Sigmoid colon (tissue), 4 donors: ENCODE results near the gene CCDC85A.

Experiments
- EP300 ChIP-seq, 4 donors: sonication (generic); formaldehyde crosslinking; IDR thresholded peaks; one replicate each; pipeline ENCODE4 v1.6.1; 2017; ENCODE audit warnings: antibody characterized with exemption in 4 of 4
- POLR2A ChIP-seq, 2 donors: fragments of 450-650 bp; IDR thresholded peaks; one replicate each; pipeline ENCODE4 v1.6.1; 2016; ENCODE audit warnings: antibody characterized with exemption in 2 of 2, mild to moderate bottlenecking in 2 of 2, moderate library complexity in 2 of 2
- POLR2AphosphoS5 ChIP-seq, 4 donors: sonication (generic); formaldehyde crosslinking; IDR thresholded peaks; one replicate each; pipeline ENCODE4 v1.6.1; 2017; ENCODE audit warnings: antibody characterized with exemption in 4 of 4
- TF ChIP-seq, protein P1 (sequence below), 4 experiments: fragments of 450-650 bp in 3 of 4; fragments of 200-600 bp in 1 of 4; IDR thresholded peaks; one replicate each; pipeline ENCODE4 v1.5.1; 2016 to 2019; ENCODE audit warnings: antibody characterized with exemption in 4 of 4, mild to moderate bottlenecking in 3 of 4, moderate library complexity in 2 of 4

DNA sequence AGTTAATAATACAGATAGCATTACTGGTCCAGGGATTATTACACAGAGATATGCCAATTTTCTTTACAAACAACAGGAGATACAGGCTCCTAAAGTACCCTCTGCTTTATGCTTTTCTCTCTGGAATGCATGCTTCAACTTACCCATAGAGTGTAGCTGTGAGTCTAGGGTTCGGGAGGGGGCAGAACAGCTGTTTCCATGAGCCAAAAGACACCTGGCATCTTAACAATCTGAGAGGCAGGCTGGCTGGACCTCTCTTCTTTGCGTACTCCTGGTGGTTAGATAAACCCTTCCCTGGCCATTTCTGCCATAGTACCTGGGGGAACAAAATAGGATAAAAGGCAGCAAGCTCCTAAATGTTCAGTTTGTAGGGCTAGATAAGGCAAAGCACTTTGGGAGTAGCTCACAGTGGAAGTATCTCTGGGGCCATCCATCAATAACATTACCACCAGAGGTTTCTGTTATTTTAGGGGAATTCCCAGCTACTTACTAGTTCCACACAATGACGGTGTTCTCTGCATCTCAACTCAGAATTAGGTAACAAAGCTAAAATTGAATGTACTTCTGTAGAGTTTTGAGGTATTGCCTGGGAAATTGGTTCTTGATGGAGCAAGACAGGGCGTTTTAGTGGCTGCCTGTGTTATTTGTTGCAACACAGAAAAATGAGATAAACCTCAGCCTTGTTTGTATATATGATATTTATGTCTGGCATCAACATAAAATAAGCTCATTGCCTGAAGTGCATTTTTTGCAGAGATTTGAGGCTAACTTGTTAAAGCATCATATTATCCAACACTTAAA, 6.2 kb upstream of the CCDC85A start:
- TF ChIP-seq, protein P1, sequence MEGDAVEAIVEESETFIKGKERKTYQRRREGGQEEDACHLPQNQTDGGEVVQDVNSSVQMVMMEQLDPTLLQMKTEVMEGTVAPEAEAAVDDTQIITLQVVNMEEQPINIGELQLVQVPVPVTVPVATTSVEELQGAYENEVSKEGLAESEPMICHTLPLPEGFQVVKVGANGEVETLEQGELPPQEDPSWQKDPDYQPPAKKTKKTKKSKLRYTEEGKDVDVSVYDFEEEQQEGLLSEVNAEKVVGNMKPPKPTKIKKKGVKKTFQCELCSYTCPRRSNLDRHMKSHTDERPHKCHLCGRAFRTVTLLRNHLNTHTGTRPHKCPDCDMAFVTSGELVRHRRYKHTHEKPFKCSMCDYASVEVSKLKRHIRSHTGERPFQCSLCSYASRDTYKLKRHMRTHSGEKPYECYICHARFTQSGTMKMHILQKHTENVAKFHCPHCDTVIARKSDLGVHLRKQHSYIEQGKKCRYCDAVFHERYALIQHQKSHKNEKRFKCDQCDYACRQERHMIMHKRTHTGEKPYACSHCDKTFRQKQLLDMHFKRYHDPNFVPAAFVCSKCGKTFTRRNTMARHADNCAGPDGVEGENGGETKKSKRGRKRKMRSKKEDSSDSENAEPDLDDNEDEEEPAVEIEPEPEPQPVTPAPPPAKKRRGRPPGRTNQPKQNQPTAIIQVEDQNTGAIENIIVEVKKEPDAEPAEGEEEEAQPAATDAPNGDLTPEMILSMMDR (IDR thresholded peaks at IDR 0.05) = no peak
- TF ChIP-seq POLR2AphosphoS5 (IDR thresholded peaks at IDR 0.05) = no peak
- no peak for TF ChIP-seq POLR2A (IDR thresholded peaks at IDR 0.05)
- no peak for TF ChIP-seq EP300 (IDR thresholded peaks at IDR 0.05)
